Measurements from ENCODE around the gene TMEM132D. TPM values are rescaled to one million over a fixed set of nuclear protein-coding genes. Genes with fewer than 3 reads are reported as not detected.

The TMEM132D gene
- total and polyA plus RNA-seq, 2 donors (not counting 3 experiments of a cell fraction or from before 2014, with no cell fraction given): not detected

DNA sequence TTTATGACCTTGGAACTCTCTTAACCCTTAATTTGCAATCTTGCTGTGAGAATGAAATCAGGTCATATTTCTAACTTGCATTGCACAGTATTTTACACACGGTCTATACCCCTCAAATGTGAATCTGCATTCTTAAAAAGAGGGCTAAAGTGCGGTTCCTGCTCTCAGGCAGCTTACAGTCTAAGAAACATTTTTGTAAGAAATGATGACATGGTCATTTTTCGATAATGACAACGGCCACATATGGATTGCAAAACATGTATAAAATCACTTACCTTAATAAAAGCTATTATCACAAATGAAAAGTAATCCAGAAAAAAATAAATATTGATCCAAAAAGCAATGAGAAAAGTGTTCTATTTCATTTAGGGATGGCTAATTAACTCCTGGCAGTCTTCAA lies 24.8 kb upstream of the TMEM132D start:
- H3K79me2 ChIP-seq (ENCODE audit: control insufficient read depth, insufficient read depth, low read length): no peaks in the 10 kb centered on the region
- no TSS peak for BruUV-seq (replicated peaks)
- H2AFZ ChIP-seq (ENCODE audit: low read depth, low read length): no peak overlapping the region
- FAIRE-seq (no peak), DNase-seq (ENCODE audit: low read depth, low spot score) (no peak)
- no peak overlapping the region for H3K4me3 ChIP-seq (replicated peaks in 1 of 3; ENCODE audit: insufficient read depth in 1 of 3, low read depth in 1 of 3, low read length in 3 of 3)
- H4K20me1 ChIP-seq (replicated peaks; ENCODE audit: control insufficient read depth, extremely low read depth, insufficient read depth, low read length): no peaks in the 10 kb centered on the region
- H3K27ac ChIP-seq (ENCODE audit: insufficient read depth, low read depth, low read length): no peak overlapping the region
- H3K9me1 ChIP-seq (replicated peaks; ENCODE audit: control insufficient read depth, extremely low read depth, insufficient read depth, low read length): no peaks in the 10 kb centered on the region
- no peaks in the 10 kb centered on the region for H3K27me3 ChIP-seq (ENCODE audit: control insufficient read depth in 2 of 2, insufficient read depth in 2 of 2, low read length in 2 of 2)
- ChIA-PET POLR2A (no interaction called here), CTCF (no interaction called here)
- H3K9me3 ChIP-seq (replicated peaks; ENCODE audit: control insufficient read depth, insufficient read depth, low read length): peaks cover 2% of the 10 kb centered on the region
- TF ChIP-seq GATA2 (IDR thresholded peaks at IDR 0.05; ENCODE audit: insufficient read depth, insufficient read length, low read depth, low read length) (no peak), JUN (IDR thresholded peaks at IDR 0.05; ENCODE audit: borderline replicate concordance, insufficient read depth, insufficient read length, low read depth) (no peak)
- TF ChIP-seq, protein P1, sequence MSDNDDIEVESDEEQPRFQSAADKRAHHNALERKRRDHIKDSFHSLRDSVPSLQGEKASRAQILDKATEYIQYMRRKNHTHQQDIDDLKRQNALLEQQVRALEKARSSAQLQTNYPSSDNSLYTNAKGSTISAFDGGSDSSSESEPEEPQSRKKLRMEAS (IDR thresholded peaks at IDR 0.05; ENCODE audit: insufficient read depth, insufficient read length): no peak
- TF ChIP-seq, protein P2, sequence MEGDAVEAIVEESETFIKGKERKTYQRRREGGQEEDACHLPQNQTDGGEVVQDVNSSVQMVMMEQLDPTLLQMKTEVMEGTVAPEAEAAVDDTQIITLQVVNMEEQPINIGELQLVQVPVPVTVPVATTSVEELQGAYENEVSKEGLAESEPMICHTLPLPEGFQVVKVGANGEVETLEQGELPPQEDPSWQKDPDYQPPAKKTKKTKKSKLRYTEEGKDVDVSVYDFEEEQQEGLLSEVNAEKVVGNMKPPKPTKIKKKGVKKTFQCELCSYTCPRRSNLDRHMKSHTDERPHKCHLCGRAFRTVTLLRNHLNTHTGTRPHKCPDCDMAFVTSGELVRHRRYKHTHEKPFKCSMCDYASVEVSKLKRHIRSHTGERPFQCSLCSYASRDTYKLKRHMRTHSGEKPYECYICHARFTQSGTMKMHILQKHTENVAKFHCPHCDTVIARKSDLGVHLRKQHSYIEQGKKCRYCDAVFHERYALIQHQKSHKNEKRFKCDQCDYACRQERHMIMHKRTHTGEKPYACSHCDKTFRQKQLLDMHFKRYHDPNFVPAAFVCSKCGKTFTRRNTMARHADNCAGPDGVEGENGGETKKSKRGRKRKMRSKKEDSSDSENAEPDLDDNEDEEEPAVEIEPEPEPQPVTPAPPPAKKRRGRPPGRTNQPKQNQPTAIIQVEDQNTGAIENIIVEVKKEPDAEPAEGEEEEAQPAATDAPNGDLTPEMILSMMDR (IDR thresholded peaks at IDR 0.05; ENCODE audit: extremely low read depth in 1 of 2, insufficient read depth in 1 of 2, low read depth in 1 of 2, low read length in 2 of 2): no peak
- no peaks in the 10 kb centered on the region for H3K4me1 ChIP-seq (ENCODE audit: control insufficient read depth, extremely low read depth, insufficient read depth, low read length)
- dilution Hi-C loops (cut with MboI; ENCODE audit: extremely low pct_ligation_motif_present, low sequenced_read_pairs): no loop called here
- intact Hi-C loops (cut with micrococcal nuclease): no loop called here
- H3K9ac ChIP-seq (replicated peaks; ENCODE audit: extremely low read depth, insufficient read depth, low read length): no peak overlapping the region
- no peaks in the 10 kb centered on the region for H3K36me3 ChIP-seq (ENCODE audit: control insufficient read depth in 2 of 2, extremely low read depth in 1 of 2, insufficient read depth in 2 of 2, low read length in 2 of 2)
- H3K4me2 ChIP-seq (ENCODE audit: insufficient read depth, low read length): no peak overlapping the region

DNA sequence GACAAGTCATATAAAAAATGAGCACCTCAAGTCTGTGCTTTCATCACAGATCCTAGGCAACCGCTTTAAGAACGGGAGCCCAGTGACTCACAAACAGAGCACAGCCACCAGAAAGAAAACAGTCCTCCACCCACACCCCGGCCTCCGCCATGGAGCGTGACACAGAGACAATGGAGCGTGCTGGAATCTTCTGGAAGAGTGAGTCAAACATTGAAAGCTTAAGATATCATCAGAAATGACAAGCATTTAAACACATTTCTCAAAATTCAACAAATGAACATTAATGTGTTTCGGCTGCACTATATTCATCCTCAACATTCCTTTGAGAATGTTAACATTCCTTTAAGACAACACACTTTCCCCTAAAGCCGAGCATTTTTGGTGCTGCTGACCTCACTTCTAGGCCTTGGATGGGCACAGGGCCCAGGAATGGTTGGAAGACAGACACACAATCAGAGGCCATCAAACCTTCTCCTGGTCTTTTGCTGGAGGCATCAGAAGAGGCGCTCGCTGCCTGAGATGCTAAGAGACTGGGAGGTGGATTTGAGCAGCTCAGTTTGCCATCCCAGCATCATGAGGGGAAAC lies 23.6 kb upstream of the TMEM132D start:
- TF ChIP-seq, protein P1 (IDR thresholded peaks at IDR 0.05; ENCODE audit: insufficient read depth, insufficient read length): no peak
- TF ChIP-seq JUN (IDR thresholded peaks at IDR 0.05; ENCODE audit: borderline replicate concordance, insufficient read depth, insufficient read length, low read depth) (no peak), GATA2 (IDR thresholded peaks at IDR 0.05; ENCODE audit: insufficient read depth, insufficient read length, low read depth, low read length) (no peak), POLR2A (IDR thresholded peaks at IDR 0.05; ENCODE audit: low read depth, low read length) (no peak), FOS (IDR thresholded peaks at IDR 0.05; ENCODE audit: borderline replicate concordance, insufficient read depth, low read length) (no peak), MYC (IDR thresholded peaks at IDR 0.05; ENCODE audit: low read depth, low read length) (no peak), POLR2AphosphoS5 (IDR thresholded peaks at IDR 0.05; ENCODE audit: insufficient read depth, low read depth, low read length) (no peak), EZH2 (IDR thresholded peaks at IDR 0.05; ENCODE audit: borderline replicate concordance, low read depth, low read length, severe bottlenecking) (no peak)
- TF ChIP-seq, protein P2 (IDR thresholded peaks at IDR 0.05; ENCODE audit: extremely low read depth in 1 of 2, insufficient read depth in 1 of 2, low read depth in 1 of 2, low read length in 2 of 2): no peak
- no TSS peak for BruUV-seq (replicated peaks)
- H3K9me3 ChIP-seq (replicated peaks; ENCODE audit: control insufficient read depth, insufficient read depth, low read length): peaks cover 2% of the 10 kb centered on the region
- no peak overlapping the region for H2AFZ ChIP-seq (ENCODE audit: low read depth, low read length)
- H4K20me1 ChIP-seq (replicated peaks; ENCODE audit: control insufficient read depth, extremely low read depth, insufficient read depth, low read length): no peaks in the 10 kb centered on the region
- DNase-seq (ENCODE audit: low read depth, low spot score) (no peak), FAIRE-seq (no peak)
- H3K36me3 ChIP-seq (ENCODE audit: control insufficient read depth in 2 of 2, extremely low read depth in 1 of 2, insufficient read depth in 2 of 2, low read length in 2 of 2): no peaks in the 10 kb centered on the region
- H3K27me3 ChIP-seq (ENCODE audit: control insufficient read depth in 2 of 2, insufficient read depth in 2 of 2, low read length in 2 of 2): no peaks in the 10 kb centered on the region
- H3K9ac ChIP-seq (replicated peaks; ENCODE audit: extremely low read depth, insufficient read depth, low read length): no peak overlapping the region
- no peak overlapping the region for H3K4me3 ChIP-seq (replicated peaks in 1 of 3; ENCODE audit: insufficient read depth in 1 of 3, low read depth in 1 of 3, low read length in 3 of 3)
- intact Hi-C loops (cut with micrococcal nuclease) (no loop called here), dilution Hi-C loops (cut with MboI; ENCODE audit: extremely low pct_ligation_motif_present, low sequenced_read_pairs) (no loop called here)
- H3K27ac ChIP-seq (ENCODE audit: insufficient read depth, low read depth, low read length): no peak overlapping the region
- no peaks in the 10 kb centered on the region for H3K79me2 ChIP-seq (ENCODE audit: control insufficient read depth, insufficient read depth, low read length)
- ChIA-PET POLR2A (no interaction called here), CTCF (no interaction called here)
- H3K9me1 ChIP-seq (replicated peaks; ENCODE audit: control insufficient read depth, extremely low read depth, insufficient read depth, low read length): no peaks in the 10 kb centered on the region
- H3K4me1 ChIP-seq (ENCODE audit: control insufficient read depth, extremely low read depth, insufficient read depth, low read length): no peaks in the 10 kb centered on the region
- no peak overlapping the region for H3K4me2 ChIP-seq (ENCODE audit: insufficient read depth, low read length)
